Effector memory CD8-positive, alpha-beta T cell (primary cell): Measurements from ENCODE around the gene SMIM12.

Source experiments
- ATAC-seq: fragments of 150-1000 bp; cut with Tn5 transposase; replicated peaks from 2 replicates; pipeline ENCODE4 v1.10.0; 2021; ENCODE audit warnings: mild to moderate bottlenecking, moderate library complexity
- DNase-seq, 3 experiments: peaks; one replicate each; pipeline ENCODE4 v3.0.0; 2021
- H3K27ac Mint-ChIP-seq, 2 donors: one replicate each; pipeline ENCODE4 v1.8.0; 2022; ENCODE audit warnings: mild to moderate bottlenecking in 2 of 2, mixed read lengths in 2 of 2, moderate library complexity in 2 of 2
- H3K27me3 Mint-ChIP-seq, 2 donors: one replicate each; pipeline ENCODE4 v1.8.0; 2022; ENCODE audit warnings: mixed read lengths in 2 of 2
- H3K36me3 Mint-ChIP-seq: one replicate; pipeline ENCODE4 v1.8.0; 2022; ENCODE audit warnings: mild to moderate bottlenecking, moderate library complexity, mixed read lengths; ENCODE audit not compliant: insufficient read depth
- H3K4me1 Mint-ChIP-seq, 2 donors: one replicate each; pipeline ENCODE4 v1.8.0; 2022; ENCODE audit warnings: low read depth in 2 of 2, mixed read lengths in 2 of 2
- H3K4me3 Mint-ChIP-seq, 2 donors: one replicate each; pipeline ENCODE4 v1.8.0; 2022; ENCODE audit warnings: mild to moderate bottlenecking in 2 of 2, mixed read lengths in 2 of 2, moderate library complexity in 2 of 2
- H3K9me3 Mint-ChIP-seq, 2 donors: one replicate each; pipeline ENCODE4 v1.8.0; 2022; ENCODE audit warnings: mixed read lengths in 2 of 2

SMIM12 gene

GRCh38 chr1:34867415-34867814, 7.9 kb upstream of the SMIM12 start:
- H3K27me3 Mint-ChIP-seq = peaks cover 15 to 20% of the 10 kb centered on the region in 2 donors
- peaks cover 18% of the 10 kb centered on the region for H3K36me3 Mint-ChIP-seq
- H3K4me1 Mint-ChIP-seq = peaks cover 29 to 37% of the 10 kb centered on the region in 2 donors
- ATAC-seq (no peak), DNase-seq (no peak)
- H3K9me3 Mint-ChIP-seq = peaks cover 0 to 2% of the 10 kb centered on the region in 2 donors
- H3K27ac Mint-ChIP-seq = peak overlapping the region in 1 of 2 donors; percentile 76
- H3K4me3 Mint-ChIP-seq = peak overlapping the region; percentile 80 to 83

DNA sequence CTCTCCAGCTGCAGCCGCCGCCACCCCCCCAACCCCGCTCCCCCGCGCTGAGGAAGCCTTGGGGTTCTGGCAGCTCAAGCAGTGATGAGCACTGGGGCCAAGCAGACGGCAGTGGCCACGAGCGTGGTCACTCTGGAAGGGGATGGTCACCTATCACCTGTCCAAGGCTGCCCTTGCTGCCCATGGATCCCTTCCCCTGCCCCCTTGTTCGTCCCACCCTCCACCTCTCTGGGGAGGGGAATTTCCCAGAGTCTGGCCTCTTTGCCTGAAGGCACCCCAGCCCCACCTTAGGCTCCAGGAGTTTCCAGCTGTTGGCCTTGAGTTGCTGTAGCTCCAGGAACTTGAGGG, 7.2 kb upstream of the SMIM12 start:
- Mint-ChIP-seq H3K27me3 (peaks cover 8 to 13% of the 10 kb centered on the region in 2 donors), H3K36me3 (peaks cover 18% of the 10 kb centered on the region), H3K4me3 (peak overlapping the region; percentile 80 to 83), H3K9me3 (peaks cover 0 to 2% of the 10 kb centered on the region in 2 donors), H3K4me1 (peaks cover 29 to 37% of the 10 kb centered on the region in 2 donors), H3K27ac (peak overlapping the region; percentile 76 to 89)
- no peak for DNase-seq
- no peak for ATAC-seq

DNA sequence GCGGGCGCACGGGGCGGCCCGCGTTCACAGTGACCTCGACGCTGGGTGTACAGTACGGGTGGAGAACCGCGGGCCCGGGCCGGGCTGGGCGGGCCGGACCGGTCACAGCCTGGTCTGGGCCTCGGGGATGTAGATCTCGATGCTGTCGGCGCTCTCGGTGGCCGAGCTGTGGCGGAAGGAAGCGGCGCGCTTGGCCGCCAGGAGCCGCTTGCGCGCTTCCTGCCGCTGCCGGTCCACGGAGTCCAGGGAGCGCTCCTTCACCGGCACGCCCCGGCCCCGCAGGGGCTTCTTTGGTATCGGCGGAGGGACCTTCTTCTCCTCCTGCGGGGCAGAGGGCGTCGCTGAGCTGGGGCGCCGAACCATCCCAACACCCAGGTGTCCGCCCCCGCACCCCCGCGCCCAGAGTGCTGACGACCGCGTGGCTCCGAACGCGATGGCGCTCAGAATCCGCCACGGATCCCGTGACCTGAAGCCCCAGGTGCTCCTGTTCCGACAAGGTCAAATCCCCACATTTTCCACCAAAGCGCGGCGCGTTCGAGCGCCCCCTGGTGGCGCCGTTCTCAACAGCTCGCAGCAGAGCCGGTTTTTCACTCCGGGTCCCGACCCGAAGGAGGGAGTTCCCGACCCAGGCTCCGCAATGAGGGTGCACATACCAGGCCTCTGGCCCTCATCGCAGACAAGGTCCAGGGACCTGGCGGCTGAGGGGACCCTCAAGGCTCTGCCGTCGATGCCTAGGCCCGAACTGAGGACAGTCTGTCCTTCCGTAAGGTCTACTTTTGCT, 6.6 kb upstream of the SMIM12 start:
- peak; percentile 83 for ATAC-seq
- H3K27ac Mint-ChIP-seq = peak overlapping the region; percentile 76 to 89
- peak; percentile 90 to 94 (median 94) for DNase-seq
- peaks cover 0 to 2% of the 10 kb centered on the region in 2 donors for H3K9me3 Mint-ChIP-seq
- H3K27me3 Mint-ChIP-seq = peaks cover 3 to 7% of the 10 kb centered on the region in 2 donors
- peak overlapping the region; percentile 80 to 83 for H3K4me3 Mint-ChIP-seq
- H3K36me3 Mint-ChIP-seq = peaks cover 18% of the 10 kb centered on the region
- peaks cover 29 to 34% of the 10 kb centered on the region in 2 donors for H3K4me1 Mint-ChIP-seq

- H3K4me3 Mint-ChIP-seq = peak overlapping the region; percentile 80 to 83
- peaks cover 29 to 33% of the 10 kb centered on the region in 2 donors for H3K4me1 Mint-ChIP-seq
- ATAC-seq (no peak), DNase-seq (no peak)
- H3K9me3 Mint-ChIP-seq = peaks cover 0 to 2% of the 10 kb centered on the region in 2 donors
- H3K27ac Mint-ChIP-seq = peak overlapping the region; percentile 76 to 89
- peaks cover 18% of the 10 kb centered on the region for H3K36me3 Mint-ChIP-seq
- H3K27me3 Mint-ChIP-seq = peaks cover 0 to 1% of the 10 kb centered on the region in 2 donors
These were observed 6.0 kb upstream of the SMIM12 start for GRCh38 chr1:34865573-34865972.

DNA sequence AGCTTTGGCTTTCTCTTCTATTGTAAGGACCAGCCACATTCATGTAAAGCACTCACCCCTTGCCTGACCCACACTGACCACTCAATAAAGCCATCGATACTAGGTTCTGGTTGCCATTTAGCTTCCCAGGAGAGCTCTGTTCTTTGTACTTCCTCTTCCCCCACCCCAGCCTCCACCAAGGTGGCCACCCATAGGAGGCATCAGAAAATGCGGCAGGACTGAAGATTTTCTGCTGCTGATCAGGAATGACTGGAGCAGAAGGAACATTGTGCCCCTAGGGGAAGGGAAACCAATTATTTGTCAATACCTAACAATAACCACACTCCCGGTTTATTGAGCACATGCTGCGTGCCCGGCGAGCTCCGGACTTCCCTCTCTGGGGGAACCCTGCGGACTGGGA, 5.2 kb upstream of the SMIM12 start:
- H3K4me1 Mint-ChIP-seq = peaks cover 36 to 38% of the 10 kb centered on the region in 2 donors
- H3K4me3 Mint-ChIP-seq = peak overlapping the region; percentile 80 to 83
- H3K27me3 Mint-ChIP-seq = no peaks in the 10 kb centered on the region
- H3K36me3 Mint-ChIP-seq = peaks cover 19% of the 10 kb centered on the region
- H3K9me3 Mint-ChIP-seq = peaks cover 0 to 2% of the 10 kb centered on the region in 2 donors
- ATAC-seq = no peak
- no peak for DNase-seq
- peak overlapping the region; percentile 59 to 70 for H3K27ac Mint-ChIP-seq

DNA sequence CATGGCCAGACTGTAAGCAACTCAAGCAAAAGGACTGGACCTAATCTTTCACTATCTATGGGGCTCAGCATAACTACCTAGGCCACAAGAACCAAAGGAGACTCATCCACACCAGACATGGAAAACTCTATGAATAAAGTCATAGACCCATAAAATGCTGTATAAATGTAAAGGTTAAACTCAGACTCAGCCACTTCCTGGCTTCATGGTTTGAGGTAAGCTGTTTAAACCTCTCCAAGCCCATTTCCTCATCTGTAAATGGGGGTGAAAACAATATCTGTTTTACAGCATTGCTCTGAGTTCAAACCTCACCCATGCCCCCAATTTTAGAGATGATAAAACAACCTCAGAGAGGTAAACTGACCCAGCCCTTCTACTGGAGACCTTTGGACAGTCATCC, 4.0 kb upstream of the SMIM12 start:
- H3K4me1 Mint-ChIP-seq = peaks cover 45 to 47% of the 10 kb centered on the region in 2 donors
- no peaks in the 10 kb centered on the region for H3K27me3 Mint-ChIP-seq
- peaks cover 0 to 2% of the 10 kb centered on the region in 2 donors for H3K9me3 Mint-ChIP-seq
- DNase-seq (no peak), ATAC-seq (no peak)
- H3K36me3 Mint-ChIP-seq = peaks cover 29% of the 10 kb centered on the region
- peak overlapping the region; percentile 16 to 70 for H3K27ac Mint-ChIP-seq
- peak overlapping the region; percentile 40 to 80 for H3K4me3 Mint-ChIP-seq

- Mint-ChIP-seq H3K9me3 (peaks cover 0 to 2% of the 10 kb centered on the region in 2 donors), H3K27ac (peak overlapping the region; percentile 90 to 95), H3K36me3 (peaks cover 24% of the 10 kb centered on the region), H3K27me3 (no peaks in the 10 kb centered on the region), H3K4me3 (peak overlapping the region; percentile 92 to 93), H3K4me1 (peaks cover 37 to 48% of the 10 kb centered on the region in 2 donors)
- DNase-seq = peak; percentile 19 to 34 (median 21)
- peak; percentile 38 for ATAC-seq
These were observed 576 bp downstream of the SMIM12 start for GRCh38 chr1:34858901-34859445.

DNA sequence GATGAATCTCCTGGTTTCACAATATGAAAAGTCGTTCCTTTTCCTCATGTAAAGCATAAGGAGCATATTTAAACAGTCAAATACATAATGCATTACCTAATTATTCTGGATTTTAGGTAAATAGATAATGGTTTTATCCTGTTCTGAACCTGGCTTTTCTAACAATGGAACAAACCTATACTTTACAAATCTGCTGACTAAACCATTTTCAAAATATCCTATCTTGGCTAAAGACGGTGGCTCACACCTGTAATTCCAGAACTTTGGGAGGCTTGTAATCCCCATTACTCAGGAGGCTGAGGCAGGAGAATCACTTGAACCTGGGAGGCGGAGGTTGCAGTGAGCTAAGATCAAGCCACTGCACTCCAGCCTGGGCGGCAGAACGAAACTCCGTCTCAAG, 2.9 kb downstream of the SMIM12 start:
- Mint-ChIP-seq H3K4me3 (no peak overlapping the region), H3K4me1 (peaks cover 32 to 44% of the 10 kb centered on the region in 2 donors), H3K36me3 (peaks cover 37% of the 10 kb centered on the region)

DNA sequence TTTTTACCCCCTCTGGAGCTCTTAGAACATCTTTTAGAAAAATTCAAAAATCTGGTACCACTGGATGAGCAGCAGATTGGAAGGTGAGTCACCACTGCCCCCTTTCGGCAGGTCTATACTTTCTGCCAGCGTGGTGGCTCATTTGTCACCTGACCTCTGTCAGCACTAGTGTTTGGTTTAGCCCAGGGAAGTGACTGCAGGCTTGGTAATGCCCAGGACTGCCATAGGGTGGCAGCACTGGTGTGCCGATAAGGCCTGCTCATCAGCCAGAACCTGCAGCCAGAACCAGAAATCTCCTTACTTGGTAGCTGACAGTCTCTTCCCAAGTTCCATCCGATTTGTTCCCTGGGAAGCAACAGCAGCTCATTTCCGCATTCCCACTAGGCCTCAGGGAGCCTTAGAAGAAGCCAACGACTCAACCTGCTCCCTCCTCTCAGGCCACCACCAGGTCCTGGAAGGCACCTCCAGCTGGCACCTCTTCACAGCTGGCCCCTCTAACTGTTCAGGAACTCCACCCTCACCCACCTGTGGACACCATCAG, 6.8 kb downstream of the SMIM12 start:
- no peaks in the 10 kb centered on the region for H3K27me3 Mint-ChIP-seq
- peak overlapping the region in 1 of 2 donors; percentile 21 for H3K27ac Mint-ChIP-seq
- H3K4me1 Mint-ChIP-seq = peaks cover 30 to 33% of the 10 kb centered on the region in 2 donors
- ATAC-seq (peak; percentile 100), DNase-seq (peak; percentile 88 to 90 (median 88))
- H3K9me3 Mint-ChIP-seq = no peaks in the 10 kb centered on the region
- peaks cover 37% of the 10 kb centered on the region for H3K36me3 Mint-ChIP-seq
- H3K4me3 Mint-ChIP-seq = peak overlapping the region in 1 of 2 donors; percentile 33

More for the DNA sequence above, 2.9 kb downstream of the SMIM12 start:
- peak overlapping the region; percentile 17 to 19 for H3K27ac Mint-ChIP-seq
- H3K9me3 Mint-ChIP-seq = no peaks in the 10 kb centered on the region
- DNase-seq = no peak
- ATAC-seq = no peak
- H3K27me3 Mint-ChIP-seq = no peaks in the 10 kb centered on the region

DNA sequence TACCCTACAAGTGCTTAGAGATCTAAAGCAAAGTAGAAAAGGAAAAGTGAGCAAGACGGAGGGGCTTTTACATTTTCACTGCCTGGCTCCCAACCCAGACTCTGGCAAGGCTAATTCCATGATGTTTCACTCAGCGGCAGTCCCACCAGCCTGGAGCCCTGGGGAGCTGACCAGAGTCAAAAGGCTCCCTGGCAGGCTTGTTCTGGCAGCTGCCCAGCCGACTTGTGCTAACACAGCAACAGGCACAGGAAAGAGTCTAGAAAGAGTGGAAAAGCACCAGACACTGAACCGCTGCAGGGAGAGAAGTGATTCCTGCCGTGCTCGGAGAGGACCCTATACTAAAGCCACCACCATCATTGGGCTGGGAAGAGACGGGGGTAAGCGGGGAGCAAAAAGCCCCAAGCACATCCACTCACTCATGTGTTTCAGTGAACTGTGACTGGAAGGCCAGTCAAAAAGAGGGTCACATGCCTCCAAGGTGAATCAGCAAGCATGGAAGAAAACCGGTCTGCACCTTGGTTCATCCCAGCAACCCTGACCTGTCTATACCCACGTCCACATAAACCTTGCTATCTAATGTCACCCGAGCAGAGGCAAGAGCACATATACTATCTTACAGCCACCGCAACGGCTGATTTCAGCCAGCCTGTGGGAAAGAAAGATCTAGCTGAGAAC, 8.0 kb downstream of the SMIM12 start:
- H3K9me3 Mint-ChIP-seq = no peaks in the 10 kb centered on the region
- peaks cover 25 to 28% of the 10 kb centered on the region in 2 donors for H3K4me1 Mint-ChIP-seq
- H3K27ac Mint-ChIP-seq = peak overlapping the region in 1 of 2 donors; percentile 62
- H3K4me3 Mint-ChIP-seq = no peak overlapping the region
- H3K36me3 Mint-ChIP-seq = peaks cover 38% of the 10 kb centered on the region
- DNase-seq (no peak), ATAC-seq (no peak)
- no peaks in the 10 kb centered on the region for H3K27me3 Mint-ChIP-seq

DNA sequence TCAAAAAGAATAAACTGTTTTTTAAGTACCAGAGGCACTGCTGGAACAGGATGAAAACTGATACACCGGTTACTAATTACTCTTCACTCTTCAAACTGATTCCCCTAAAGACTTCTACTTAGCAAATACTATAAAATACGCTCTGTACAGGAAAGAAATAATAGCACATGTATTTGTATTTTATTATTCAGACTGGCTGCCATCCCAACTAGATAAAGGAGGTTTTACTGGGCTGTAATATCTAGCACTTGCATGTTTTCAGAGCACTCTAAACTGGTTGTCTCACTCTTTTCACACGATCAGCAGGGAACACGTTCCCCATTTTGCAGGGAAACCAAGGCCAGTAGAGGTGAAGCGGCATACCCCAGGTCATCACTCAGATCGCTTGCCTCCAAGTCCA, 9.2 kb downstream of the SMIM12 start:
- H3K9me3 Mint-ChIP-seq = no peaks in the 10 kb centered on the region
- H3K36me3 Mint-ChIP-seq = peaks cover 37% of the 10 kb centered on the region
- no peaks in the 10 kb centered on the region for H3K27me3 Mint-ChIP-seq
- DNase-seq (no peak), ATAC-seq (no peak)
- peaks cover 21 to 26% of the 10 kb centered on the region in 2 donors for H3K4me1 Mint-ChIP-seq
- peak overlapping the region in 1 of 2 donors; percentile 62 for H3K27ac Mint-ChIP-seq
- no peak overlapping the region for H3K4me3 Mint-ChIP-seq

GRCh38 chr1:34847094-34847493, 12.5 kb downstream of the SMIM12 start:
- peaks cover 20 to 30% of the 10 kb centered on the region in 2 donors for H3K4me1 Mint-ChIP-seq
- H3K36me3 Mint-ChIP-seq = peaks cover 17% of the 10 kb centered on the region
- no peaks in the 10 kb centered on the region for H3K9me3 Mint-ChIP-seq
- no peak overlapping the region for H3K27ac Mint-ChIP-seq
- ATAC-seq (no peak), DNase-seq (no peak)
- H3K27me3 Mint-ChIP-seq = no peaks in the 10 kb centered on the region
- no peak overlapping the region for H3K4me3 Mint-ChIP-seq

DNA sequence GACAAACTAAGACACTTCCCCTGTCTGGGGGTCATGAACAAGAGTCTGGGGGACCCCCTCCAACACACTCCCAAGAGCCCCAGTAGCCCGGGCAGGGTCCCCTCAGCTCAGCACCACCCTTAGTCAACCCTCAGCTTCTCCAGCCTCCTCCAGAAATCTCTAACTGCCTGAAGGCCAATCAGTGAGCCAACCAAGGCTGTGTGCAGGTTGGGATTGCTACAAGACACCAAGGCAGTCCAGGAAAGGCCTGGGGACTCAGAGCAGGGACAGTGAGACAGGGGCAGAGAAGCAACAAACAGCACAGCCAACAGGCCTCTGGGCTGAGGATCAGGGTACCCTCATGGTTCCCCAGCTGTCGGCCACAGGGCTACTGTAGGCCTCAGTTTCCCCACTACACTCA, 13.3 kb downstream of the SMIM12 start:
- Mint-ChIP-seq H3K4me3 (no peak overlapping the region), H3K36me3 (peaks cover 17% of the 10 kb centered on the region), H3K27me3 (no peaks in the 10 kb centered on the region), H3K27ac (peak overlapping the region in 1 of 2 donors; percentile 13), H3K9me3 (no peaks in the 10 kb centered on the region), H3K4me1 (peaks cover 20 to 29% of the 10 kb centered on the region in 2 donors)
- no peak for ATAC-seq
- DNase-seq = no peak
